ENCODE measurements around the gene GCN1. TPM values are rescaled to one million over a fixed set of nuclear protein-coding genes. Genes with fewer than 3 reads are reported as not detected.

Gene GCN1
- total and polyA plus RNA-seq, 7 donors, result 9.2 to 70.3 (median 32.9) TPM

- H3K4me1 ChIP-seq, result peaks cover 0 to 97% (median 90%) of the 10 kb centered on the region in 4 donors
- 53 to 83% methylated on average over 6 of the region's 6 CpGs for WGBS, 2 donors
- no peak for DNase-seq
- H3K36me3 ChIP-seq, result peaks cover 0 to 6% (median 0%) of the 10 kb centered on the region in 4 donors
- intact Hi-C loops (cut with DNase I), result no loop called here
- H3K9me3 ChIP-seq, result no peaks in the 10 kb centered on the region
- no peak overlapping the region for H3K4me3 ChIP-seq
- TF ChIP-seq EP300 (IDR thresholded peaks at IDR 0.05), result no peak
- TF ChIP-seq POLR2AphosphoS5 (IDR thresholded peaks at IDR 0.05), result no peak
- TF ChIP-seq POLR2A (IDR thresholded peaks at IDR 0.05), result no peak
- TF ChIP-seq CTCF (IDR thresholded peaks at IDR 0.05), result no peak
- peak overlapping the region; percentile 89 to 95 (median 92) for H3K27ac ChIP-seq
- no peaks in the 10 kb centered on the region for H3K27me3 ChIP-seq
Observed at GRCh38 chr12:120230974-120231315, 36.4 kb upstream of the GCN1 start.

DNA sequence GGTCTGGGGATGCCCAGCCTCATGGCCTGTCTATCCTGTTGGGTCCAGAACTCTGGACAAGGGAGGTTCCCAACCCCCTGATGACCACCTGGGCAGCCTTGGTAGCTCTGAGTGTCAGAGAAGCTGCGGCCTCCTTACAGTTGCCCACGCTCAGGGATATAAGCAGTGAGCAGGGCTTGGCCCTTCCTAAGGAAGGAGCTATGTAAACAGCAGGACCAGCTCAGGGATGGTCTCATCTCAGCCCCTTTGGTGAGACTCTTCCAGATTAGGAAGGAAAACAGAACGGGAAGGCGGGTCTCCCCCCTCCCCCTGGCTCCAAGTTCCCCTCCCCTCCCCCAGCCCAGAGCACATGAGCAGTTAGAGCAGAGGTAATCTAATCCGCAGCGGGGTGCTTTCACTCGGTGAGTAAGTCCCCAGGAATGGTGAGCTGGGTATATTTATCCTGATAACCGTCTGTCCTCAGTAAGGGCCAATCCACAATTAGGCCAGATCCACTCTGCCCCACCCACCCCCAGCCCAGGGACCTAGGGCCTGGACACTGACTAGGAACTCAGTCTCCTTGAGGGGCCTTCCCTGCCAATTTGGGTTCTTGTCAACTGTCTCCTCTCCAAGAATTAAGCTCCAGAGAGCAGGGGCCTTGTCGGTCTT is 35.9 kb upstream of the GCN1 start:
- DNase-seq, result peak; percentile 91
- TF ChIP-seq POLR2A (IDR thresholded peaks at IDR 0.05) (no peak), POLR2AphosphoS5 (IDR thresholded peaks at IDR 0.05) (peak in 3 of 4 donors; percentile 27 to 39 (median 34)), EP300 (IDR thresholded peaks at IDR 0.05) (peak in 1 of 4 donors; percentile 32)
- H3K27ac ChIP-seq, result peak overlapping the region; percentile 89 to 95 (median 92)
- H3K36me3 ChIP-seq, result peaks cover 0 to 8% (median 0%) of the 10 kb centered on the region in 4 donors
- peak overlapping the region in 2 of 4 donors; percentile 2 to 20 for H3K4me3 ChIP-seq
- no peaks in the 10 kb centered on the region for H3K27me3 ChIP-seq
- no peaks in the 10 kb centered on the region for H3K9me3 ChIP-seq
- intact Hi-C loops (cut with DNase I), result no loop called here
- 58 to 71% methylated on average over 9 of the region's 9 CpGs for whole genome bisulfite sequencing, 2 donors
- H3K4me1 ChIP-seq, result peaks cover 0 to 97% (median 90%) of the 10 kb centered on the region in 4 donors

GRCh38 chr12:120229487-120230325 is 35.2 kb upstream of the GCN1 start:
- 37 to 65% methylated on average over 12 of the region's 12 CpGs for WGBS, 2 donors
- H3K9me3 ChIP-seq, result no peaks in the 10 kb centered on the region
- no peak for TF ChIP-seq POLR2AphosphoS5 (IDR thresholded peaks at IDR 0.05)
- no peak for TF ChIP-seq POLR2A (IDR thresholded peaks at IDR 0.05)
- no peak for TF ChIP-seq EP300 (IDR thresholded peaks at IDR 0.05)
- TF ChIP-seq CTCF (IDR thresholded peaks at IDR 0.05), result no peak
- peak; percentile 71 for DNase-seq
- peaks cover 0 to 8% (median 0%) of the 10 kb centered on the region in 4 donors for H3K36me3 ChIP-seq
- intact Hi-C loops (cut with DNase I), result loop anchor here (2.0 kb wide), 1 partner anchor 61 kb away; the partner anchor contains the start of gene RNU4-2
- peak overlapping the region; percentile 89 to 95 (median 92) for H3K27ac ChIP-seq
- H3K4me1 ChIP-seq, result peaks cover 0 to 97% (median 90%) of the 10 kb centered on the region in 4 donors
- no peaks in the 10 kb centered on the region for H3K27me3 ChIP-seq
- H3K4me3 ChIP-seq, result peak overlapping the region in 2 of 4 donors; percentile 2 to 20

DNA sequence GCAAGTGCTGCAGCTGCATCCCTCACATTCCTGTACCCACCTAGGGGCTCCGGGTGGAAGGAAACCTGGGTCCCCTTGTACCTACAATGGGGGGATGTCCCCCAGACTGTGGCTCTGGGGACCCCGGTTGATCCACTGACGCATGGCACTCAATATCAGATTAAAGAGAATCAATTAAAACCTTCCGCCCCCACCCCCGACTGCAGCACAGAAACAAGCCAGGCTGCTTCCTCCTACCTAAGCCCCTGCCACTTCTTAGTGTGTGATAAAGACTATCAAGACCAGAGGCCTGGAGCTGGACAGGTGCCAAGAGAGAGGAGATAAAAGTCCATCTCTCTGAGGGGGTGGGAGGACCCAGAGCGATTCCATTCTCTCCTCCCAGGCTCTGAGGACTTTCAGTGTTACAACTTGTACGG is 34.6 kb upstream of the GCN1 start:
- Histone ChIP-seq H3K36me3 (peaks cover 0 to 10% (median 0%) of the 10 kb centered on the region in 4 donors), H3K4me1 (peaks cover 0 to 97% (median 90%) of the 10 kb centered on the region in 4 donors), H3K27ac (peak overlapping the region; percentile 89 to 95 (median 92)), H3K9me3 (no peaks in the 10 kb centered on the region), H3K4me3 (peak overlapping the region in 2 of 4 donors; percentile 2 to 11), H3K27me3 (no peaks in the 10 kb centered on the region)
- DNase-seq, result peak; percentile 79
- TF ChIP-seq POLR2A (IDR thresholded peaks at IDR 0.05) (no peak), CTCF (IDR thresholded peaks at IDR 0.05) (no peak), POLR2AphosphoS5 (IDR thresholded peaks at IDR 0.05) (no peak), EP300 (IDR thresholded peaks at IDR 0.05) (no peak)
- 39 to 58% methylated on average over 7 of the region's 7 CpGs for WGBS, 2 donors
- intact Hi-C loops (cut with DNase I), result loop anchor here (2.0 kb wide), 1 partner anchor 62 kb away; the partner anchor contains the start of gene RNU4-2
